ENCODE data around the gene CASP7.

DNA sequence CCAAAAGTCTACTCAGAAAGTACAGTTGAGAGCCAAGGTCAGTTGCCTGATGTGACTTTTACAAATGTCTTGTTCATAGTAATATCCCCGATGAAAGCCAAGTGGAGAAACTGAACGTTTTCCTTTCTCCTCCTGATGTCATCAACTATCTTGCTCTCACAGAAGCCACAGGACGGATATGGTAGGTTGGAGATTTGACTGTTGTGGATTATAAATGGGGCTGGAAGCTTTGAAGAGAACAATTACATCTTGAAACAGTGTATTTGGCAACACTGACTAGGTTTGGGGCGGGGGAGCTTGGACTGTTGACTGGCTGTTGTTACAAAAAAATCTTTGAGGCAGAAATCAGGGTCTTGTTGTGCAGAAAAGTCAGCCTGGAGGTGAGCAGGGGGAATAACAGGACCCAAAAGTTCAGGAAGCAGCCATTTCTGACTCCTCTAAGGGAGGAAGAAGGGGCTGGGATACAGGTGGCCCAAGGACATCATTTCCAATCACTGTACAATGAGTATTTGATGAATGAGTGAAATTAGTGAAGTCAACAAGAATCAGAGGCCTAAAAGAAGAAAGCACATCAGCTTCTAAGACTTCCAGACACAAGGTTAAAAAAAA lies 96.1 kb downstream of the CASP7 start:
- TF ChIP-seq, protein P1, sequence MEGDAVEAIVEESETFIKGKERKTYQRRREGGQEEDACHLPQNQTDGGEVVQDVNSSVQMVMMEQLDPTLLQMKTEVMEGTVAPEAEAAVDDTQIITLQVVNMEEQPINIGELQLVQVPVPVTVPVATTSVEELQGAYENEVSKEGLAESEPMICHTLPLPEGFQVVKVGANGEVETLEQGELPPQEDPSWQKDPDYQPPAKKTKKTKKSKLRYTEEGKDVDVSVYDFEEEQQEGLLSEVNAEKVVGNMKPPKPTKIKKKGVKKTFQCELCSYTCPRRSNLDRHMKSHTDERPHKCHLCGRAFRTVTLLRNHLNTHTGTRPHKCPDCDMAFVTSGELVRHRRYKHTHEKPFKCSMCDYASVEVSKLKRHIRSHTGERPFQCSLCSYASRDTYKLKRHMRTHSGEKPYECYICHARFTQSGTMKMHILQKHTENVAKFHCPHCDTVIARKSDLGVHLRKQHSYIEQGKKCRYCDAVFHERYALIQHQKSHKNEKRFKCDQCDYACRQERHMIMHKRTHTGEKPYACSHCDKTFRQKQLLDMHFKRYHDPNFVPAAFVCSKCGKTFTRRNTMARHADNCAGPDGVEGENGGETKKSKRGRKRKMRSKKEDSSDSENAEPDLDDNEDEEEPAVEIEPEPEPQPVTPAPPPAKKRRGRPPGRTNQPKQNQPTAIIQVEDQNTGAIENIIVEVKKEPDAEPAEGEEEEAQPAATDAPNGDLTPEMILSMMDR (IDR thresholded peaks at IDR 0.05), result no peak
- TF ChIP-seq EP300 (IDR thresholded peaks at IDR 0.05; ENCODE audit: low read depth) (no peak), POLR2AphosphoS5 (IDR thresholded peaks at IDR 0.05) (no peak), POLR2A (IDR thresholded peaks at IDR 0.05) (no peak)
